Ovary (tissue), 3 donors: ENCODE data around the gene KRT27.

ENCODE experiments used
- CTCF ChIP-seq, 3 donors: fragments of 450-650 bp in 2 of 3; fragments of 200-600 bp in 1 of 3; IDR thresholded peaks; one replicate each; pipeline versions ENCODE4 v1.5.1 to v1.8.0; 2016 to 2022; ENCODE audit warnings: antibody characterized with exemption in 3 of 3, mild to moderate bottlenecking in 1 of 3
- EP300 ChIP-seq: sonication (generic); formaldehyde crosslinking; IDR thresholded peaks from one replicate; pipeline ENCODE4 v1.6.1; 2017; ENCODE audit warnings: antibody characterized with exemption
- donor health status: DM: no; HTN: no; CAD: no.

- no peak for TF ChIP-seq CTCF (IDR thresholded peaks at IDR 0.05)
- TF ChIP-seq EP300 = no peak
Observed at GRCh38 chr17:40810494-40810893, 28.1 kb upstream of the KRT27 start.
